GM03348 (cell line): ENCODE results near the gene ZFR.
"Not testable (repeated sequence)": the region's sequence is repeated elsewhere in the genome, so short reads cannot be mapped to it uniquely, and the experiment has no call there.

Experiments used
- DNase-seq: peaks from one replicate; pipeline ENCODE4 v3.0.0; 2012; ENCODE audit warnings: low spot score

Gene ZFR

GRCh38 chr5:32450952-32451351 lies 6.4 kb upstream of the ZFR start:
- no peak for DNase-seq

GRCh38 chr5:32449262-32449661 lies 4.7 kb upstream of the ZFR start:
- peak; percentile 54 for DNase-seq

GRCh38 chr5:32446630-32447029 lies 2.1 kb upstream of the ZFR start:
- no peak for DNase-seq

- DNase-seq, result no peak
These were observed 1.5 kb upstream of the ZFR start for GRCh38 chr5:32445831-32446614.

GRCh38 chr5:32445287-32445758 lies 783 bp upstream of the ZFR start:
- DNase-seq, result no peak

DNA sequence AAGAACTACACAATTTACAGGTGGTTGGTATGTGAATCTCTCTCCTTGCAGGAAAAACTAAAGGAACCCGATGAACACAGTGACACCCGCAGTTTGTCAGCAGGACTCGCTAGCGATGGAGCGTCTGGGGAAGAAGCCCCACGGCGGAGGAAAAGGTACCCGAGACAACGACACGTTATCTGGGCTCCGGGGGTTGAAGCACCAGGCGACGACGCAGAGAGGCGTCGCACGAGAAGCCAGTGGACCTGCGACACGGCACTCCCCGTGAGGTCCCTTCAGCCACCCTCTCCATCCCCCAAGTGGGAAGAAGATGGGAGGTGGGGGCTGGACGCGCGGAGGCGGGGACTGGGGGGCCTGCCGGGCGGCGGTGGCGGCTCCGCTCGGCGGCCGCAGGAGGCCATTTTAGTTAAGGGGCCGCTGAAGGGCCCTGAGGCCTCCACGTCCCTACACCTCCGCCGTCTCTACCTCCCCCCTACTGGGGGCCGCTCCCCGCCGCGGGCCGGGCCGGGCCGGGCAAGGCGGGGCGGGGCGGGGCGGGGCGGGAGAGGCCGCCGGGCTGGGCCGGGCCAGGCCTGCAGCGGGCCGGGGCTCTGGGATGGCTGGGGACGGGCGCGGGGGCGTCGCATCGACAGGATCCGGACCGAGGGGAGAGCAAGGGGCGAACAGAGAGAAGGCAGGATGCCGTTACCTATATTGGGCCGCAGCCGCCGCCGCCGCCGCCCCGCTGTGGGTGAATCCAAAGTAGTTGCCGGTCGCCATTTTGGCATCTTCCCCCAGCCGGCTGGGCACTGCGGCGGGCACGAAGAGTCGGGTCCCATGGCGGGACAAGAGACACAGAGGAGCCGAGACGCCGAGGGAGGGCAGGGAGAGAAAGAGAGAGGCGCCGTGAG lies 754 bp downstream of the ZFR start:
- DNase-seq, result peak; percentile 86

DNA sequence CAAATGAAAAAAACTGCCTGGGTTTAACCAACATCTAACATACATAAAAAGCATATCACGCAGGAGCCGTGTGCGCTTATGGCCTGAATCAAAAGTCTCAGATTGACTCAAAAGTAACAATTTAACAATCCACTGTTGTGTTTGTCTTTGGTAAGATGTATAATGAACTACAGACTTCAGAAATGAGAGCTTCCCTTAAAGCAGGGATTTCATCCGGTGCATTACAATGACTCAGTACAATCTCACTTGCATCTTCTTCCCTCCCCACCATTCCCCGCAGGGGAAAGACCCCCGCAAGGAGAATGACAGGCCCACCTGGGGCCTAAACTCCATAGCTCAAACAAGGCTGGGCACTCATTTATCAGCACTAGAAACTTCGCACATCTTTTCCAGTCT lies 1.4 kb downstream of the ZFR start:
- peak; percentile 50 for DNase-seq

- DNase-seq, result no peak
These were observed 5.4 kb downstream of the ZFR start for GRCh38 chr5:32439086-32439642.

DNA sequence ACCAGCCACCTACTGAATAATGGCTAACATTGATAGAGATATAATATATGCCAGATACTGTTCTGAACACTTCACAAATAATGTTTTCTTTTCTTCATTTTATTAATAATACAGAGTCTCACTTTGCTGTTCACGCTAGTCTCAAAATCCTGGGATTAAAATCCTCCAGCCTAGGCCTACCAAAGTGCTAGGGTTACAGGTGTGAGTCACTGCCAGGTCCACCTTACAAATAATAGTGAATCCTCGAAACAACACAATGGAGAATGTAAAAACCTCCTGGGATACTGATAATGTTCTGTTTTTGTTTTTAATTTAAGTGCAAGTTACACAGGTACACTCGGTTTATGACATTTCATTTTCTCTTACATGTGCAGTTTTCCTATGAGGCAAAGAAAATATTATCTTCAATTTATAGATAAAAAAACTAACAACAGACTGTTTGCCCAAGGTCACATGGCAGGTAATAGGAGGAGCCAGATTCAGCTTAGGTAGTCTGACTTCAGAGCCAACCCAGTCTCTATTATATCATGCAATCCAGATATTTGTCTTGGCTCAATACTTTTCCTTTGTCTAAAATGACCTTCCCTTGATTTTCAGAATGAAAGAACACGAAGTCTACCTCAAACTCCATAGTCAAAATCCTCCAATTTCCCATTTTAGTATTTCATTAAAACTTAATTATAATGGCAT lies 7.8 kb downstream of the ZFR start:
- no peak for DNase-seq

GRCh38 chr5:32435383-32435782 lies 9.2 kb downstream of the ZFR start:
- DNase-seq, result no peak

DNA sequence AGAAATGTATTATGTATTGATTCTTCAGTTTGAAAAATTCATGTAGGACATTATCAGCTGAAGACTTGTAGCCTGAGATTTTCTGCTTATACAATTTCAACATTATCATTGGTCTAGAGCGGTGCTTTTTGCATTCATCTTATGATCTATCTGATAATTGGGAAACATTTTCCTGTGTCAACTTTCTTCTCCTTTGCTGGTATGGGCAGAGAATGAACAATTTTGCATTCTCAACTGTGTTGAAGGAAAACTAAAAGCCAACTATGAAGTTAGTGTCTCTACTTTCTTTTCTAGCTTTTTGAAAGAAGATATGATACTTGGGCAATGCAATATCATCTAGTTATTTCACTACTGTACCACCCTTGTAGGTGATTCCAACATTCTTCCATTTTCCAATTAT lies 10.3 kb downstream of the ZFR start:
- DNase-seq, result no peak

GRCh38 chr5:32432633-32433032 lies 11.9 kb downstream of the ZFR start:
- no peak for DNase-seq

- not testable (repeated sequence) for DNase-seq
These were observed 13.7 kb downstream of the ZFR start for GRCh38 chr5:32430825-32431224.

DNA sequence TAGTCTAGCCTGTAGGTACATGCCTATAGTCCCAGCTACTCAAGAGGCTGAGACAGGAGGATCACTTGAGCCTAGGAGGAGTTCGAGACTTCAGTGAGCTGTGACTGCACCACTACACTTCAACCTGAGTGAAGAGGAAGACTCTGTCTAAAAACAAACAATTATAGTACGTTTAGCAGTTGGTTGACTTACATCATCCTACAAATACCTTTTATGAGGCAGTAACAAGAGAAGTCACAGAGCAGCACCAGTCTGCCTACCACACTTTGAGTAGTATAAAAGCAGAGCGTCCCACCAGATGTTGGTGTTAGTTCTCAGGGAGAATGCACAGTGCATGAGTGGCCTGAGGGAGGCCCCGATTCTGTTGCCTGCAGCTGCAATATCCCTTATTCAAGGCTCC lies 16.1 kb downstream of the ZFR start:
- DNase-seq, result no peak

- no peak for DNase-seq
These were observed 17.9 kb downstream of the ZFR start for GRCh38 chr5:32426440-32427151.

- no peak for DNase-seq
These were observed 21.8 kb downstream of the ZFR start for GRCh38 chr5:32422697-32423096.

GRCh38 chr5:32421075-32421474 lies 23.5 kb downstream of the ZFR start:
- no peak for DNase-seq

DNA sequence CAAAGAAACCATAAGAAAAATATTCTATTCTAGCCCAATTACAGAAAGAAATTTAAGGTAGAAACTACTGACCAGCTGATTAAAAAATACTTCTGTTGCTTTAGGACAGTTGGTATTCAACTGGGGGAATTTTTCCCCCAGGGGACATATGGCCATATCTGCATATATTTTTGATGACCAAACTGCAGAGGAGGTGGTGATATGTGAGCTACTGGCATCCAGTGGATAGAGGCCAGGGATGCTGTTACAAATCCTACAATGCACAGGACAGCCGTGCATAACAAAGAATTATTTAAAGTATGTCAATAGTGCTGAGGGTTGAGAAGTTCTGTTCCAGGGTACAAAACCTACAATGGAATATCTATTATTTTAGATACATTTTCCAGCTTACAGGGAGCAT lies 24.0 kb downstream of the ZFR start:
- DNase-seq, result peak; percentile 56

GRCh38 chr5:32419791-32420190 lies 24.7 kb downstream of the ZFR start:
- peak; percentile 15 for DNase-seq

DNA sequence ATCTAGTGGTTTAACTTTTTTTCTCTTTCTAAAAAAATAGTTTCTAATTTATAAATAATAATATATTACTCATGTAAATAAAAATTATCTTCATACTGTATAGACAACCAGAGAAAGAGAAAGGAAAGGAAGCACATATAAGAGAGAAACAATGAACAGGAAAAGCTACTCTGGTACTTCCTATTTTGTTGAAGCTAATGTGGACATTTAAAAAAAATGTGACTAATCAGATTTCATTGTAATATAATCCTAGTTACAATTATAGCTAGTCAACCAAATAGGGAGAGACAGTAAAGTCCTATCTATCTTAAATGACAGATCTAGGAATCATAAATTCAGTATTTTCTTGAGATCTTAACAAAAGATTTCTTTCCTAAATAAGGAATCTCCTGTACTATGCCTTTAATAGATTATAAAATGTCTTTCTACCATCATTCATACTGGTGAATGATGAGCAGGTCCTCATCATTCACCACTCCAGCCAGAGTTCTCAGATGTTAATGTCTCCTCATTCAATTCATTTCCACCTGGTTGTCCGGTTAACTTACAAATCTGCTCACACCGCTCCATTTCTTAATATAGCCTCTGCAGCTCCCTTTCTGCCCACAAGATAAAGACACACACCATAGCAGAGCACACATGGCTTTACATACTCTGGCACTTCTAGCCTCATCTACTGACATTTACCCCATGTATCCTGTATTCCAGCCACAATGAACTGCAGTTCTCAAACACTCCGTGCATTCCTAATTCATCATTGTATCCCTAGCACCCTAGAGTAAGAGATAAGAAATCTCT lies 30.9 kb downstream of the ZFR start:
- DNase-seq, result no peak

DNA sequence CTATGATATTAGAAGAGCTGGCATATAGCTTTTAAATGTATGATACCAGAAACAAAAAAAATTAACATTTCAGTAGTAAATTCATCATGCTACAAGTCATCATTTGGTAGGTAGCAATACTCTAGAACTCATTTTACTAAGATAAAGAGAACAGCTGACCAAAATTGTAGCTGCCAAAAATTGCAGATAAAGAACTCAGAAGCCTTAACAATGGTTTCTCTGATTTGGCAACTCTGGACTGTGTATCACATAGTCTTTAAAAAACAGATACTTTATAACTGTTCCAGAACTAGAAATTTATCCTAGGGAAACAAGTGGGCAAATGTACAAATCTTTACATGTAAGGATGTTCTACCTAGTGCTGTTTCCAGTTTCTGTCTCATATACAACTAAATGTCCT lies 33.9 kb downstream of the ZFR start:
- no peak for DNase-seq
